ENCODE measurements around the gene TCHP. TPM values are rescaled to one million over a fixed set of nuclear protein-coding genes. Genes with fewer than 3 reads are reported as not detected.
"Not testable (repeated sequence)": the region's sequence is repeated elsewhere in the genome, so short reads cannot be mapped to it uniquely, and the experiment has no call there.

Gene TCHP
- polyA plus RNA-seq, 1 experiment = 9.1 TPM

DNA sequence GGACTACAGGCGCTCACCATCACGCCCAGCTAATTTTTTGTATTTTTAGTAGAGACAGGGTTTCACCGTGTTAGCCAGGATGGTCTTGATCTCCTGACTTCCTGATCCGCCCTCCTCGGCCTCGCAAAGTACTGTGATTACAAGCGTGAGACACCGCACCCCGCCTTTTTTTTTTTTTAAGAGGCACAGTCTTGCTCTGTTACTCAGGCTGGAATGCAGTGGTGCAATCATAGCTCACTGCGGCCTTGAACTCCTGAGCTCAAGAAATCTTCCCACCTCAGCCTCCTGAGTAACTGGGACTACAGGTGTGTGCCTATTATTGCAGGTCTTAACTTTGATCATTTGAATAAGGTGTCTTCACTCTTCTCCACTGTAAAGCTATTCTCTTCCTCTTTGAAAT lies 14.5 kb upstream of the TCHP start:
- Histone ChIP-seq H3K27me3 (ENCODE audit: control insufficient read depth, insufficient read depth, low read length) (no peaks in the 10 kb centered on the region), H3K36me3 (ENCODE audit: control insufficient read depth, insufficient read depth, low read length) (no peaks in the 10 kb centered on the region), H3K4me3 (ENCODE audit: low read depth, low read length) (no peak overlapping the region)
- TF ChIP-seq CTCF (IDR thresholded peaks at IDR 0.05; ENCODE audit: insufficient read depth, low read depth, low read length) = no peak
- ChIA-PET CTCF (interaction anchor here (0.9 kb wide), 1 partner anchor 32 kb away, joined by 3 read pairs; no protein-coding TSS in a partner anchor), POLR2A (interaction anchor here (0.6 to 0.7 kb wide), 2 partner anchors 12 to 16 kb away, joined by 8 to 12 read pairs; no protein-coding TSS in a partner anchor)
- DNase-seq (ENCODE audit: low read depth) = no peak

DNA sequence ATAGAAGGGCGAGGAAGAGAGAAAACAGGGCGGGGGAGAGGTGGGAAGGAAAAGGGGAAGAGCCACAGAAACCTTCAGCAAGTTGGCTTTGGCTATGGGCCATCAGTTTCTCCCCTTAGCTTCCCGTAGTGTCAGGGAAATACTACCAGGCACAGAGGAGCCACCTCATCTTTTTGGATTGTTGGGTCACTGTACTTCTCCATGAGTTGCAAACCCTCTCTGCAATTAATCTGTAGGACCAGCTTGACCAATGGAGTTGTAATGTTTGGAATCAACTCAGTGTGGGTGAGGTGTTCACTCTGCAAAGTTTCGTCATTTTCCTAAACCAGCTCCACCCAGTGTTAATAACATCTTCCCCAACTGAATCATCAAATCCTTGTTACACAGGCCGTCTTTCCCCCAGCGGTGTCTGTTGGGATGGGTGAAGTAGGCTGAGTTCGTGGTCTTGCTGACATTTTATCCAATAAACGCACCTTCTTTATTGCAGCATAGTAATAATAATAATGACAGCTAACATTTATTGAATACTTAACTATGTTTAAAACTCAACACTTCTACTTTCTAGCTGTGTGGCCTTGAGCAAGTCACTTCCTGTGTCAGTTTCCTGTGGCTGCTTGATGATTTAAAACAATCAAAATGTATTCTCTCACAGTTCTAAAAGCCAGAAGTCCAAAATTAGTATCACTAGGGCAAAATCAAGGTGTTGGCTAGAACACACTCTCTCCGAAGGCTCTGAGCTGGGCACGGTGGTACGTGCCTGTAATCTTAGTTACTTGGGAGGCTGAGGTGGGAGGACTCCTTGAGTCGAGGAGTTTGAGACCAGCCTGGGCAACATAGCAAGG lies 11.7 kb upstream of the TCHP start:
- no peaks in the 10 kb centered on the region for H3K27me3 ChIP-seq (ENCODE audit: control insufficient read depth, insufficient read depth, low read length)

GRCh38 chr12:109890620-109891170 lies 9.4 kb upstream of the TCHP start:
- CTCF ChIA-PET = no interaction called here
- TF ChIP-seq CTCF (IDR thresholded peaks at IDR 0.05; ENCODE audit: insufficient read depth, low read depth, low read length) = no peak
- POLR2A ChIA-PET = no interaction called here
- no peaks in the 10 kb centered on the region for H3K36me3 ChIP-seq (ENCODE audit: control insufficient read depth, insufficient read depth, low read length)
- no peaks in the 10 kb centered on the region for H3K27me3 ChIP-seq (ENCODE audit: control insufficient read depth, insufficient read depth, low read length)
- H3K4me3 ChIP-seq (ENCODE audit: low read depth, low read length) = no peak overlapping the region
- no peak for DNase-seq (ENCODE audit: low read depth)

More for the DNA sequence above, 11.7 kb upstream of the TCHP start:
- no peaks in the 10 kb centered on the region for H3K36me3 ChIP-seq (ENCODE audit: control insufficient read depth, insufficient read depth, low read length)
- ChIA-PET CTCF (interaction anchor here (0.9 to 2.3 kb wide), 7 partner anchors 9 to 43 kb away, joined by 3 to 7 read pairs (median 3); no protein-coding TSS in a partner anchor), POLR2A (no interaction called here)
- TF ChIP-seq CTCF (IDR thresholded peaks at IDR 0.05; ENCODE audit: insufficient read depth, low read depth, low read length) = peak; percentile 28; the same call in 1 of the 2 replicates
- peak; percentile 96 for DNase-seq (ENCODE audit: low read depth)
- no peak overlapping the region for H3K4me3 ChIP-seq (ENCODE audit: low read depth, low read length)

DNA sequence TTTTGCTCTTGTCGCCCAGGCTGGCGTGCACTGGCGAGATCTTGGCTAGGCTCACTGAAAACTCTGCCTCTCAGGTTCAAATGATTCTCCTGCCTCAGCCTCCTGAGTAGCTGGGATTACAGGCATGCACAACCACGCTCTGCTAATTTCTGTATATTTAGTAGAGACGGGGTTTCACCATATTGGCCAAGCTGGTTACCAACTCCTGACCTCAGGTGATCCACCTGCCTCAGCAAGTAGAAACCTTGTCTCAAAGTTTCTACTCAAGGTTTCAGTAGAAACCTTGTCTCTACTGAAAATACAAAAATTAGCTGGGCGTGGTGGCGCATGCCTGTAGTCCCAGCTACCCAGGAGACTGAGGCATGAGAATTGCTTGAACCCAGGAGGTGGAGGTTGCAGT lies 8.3 kb upstream of the TCHP start:
- H3K36me3 ChIP-seq (ENCODE audit: control insufficient read depth, insufficient read depth, low read length); DNase-seq (ENCODE audit: low read depth); POLR2A ChIA-PET; H3K4me3 ChIP-seq (ENCODE audit: low read depth, low read length); H3K27me3 ChIP-seq (ENCODE audit: control insufficient read depth, insufficient read depth, low read length): not testable (repeated sequence)
- CTCF ChIA-PET = interaction anchor here (0.9 kb wide), 1 partner anchor 38 kb away, joined by 5 read pairs; no protein-coding TSS in a partner anchor

DNA sequence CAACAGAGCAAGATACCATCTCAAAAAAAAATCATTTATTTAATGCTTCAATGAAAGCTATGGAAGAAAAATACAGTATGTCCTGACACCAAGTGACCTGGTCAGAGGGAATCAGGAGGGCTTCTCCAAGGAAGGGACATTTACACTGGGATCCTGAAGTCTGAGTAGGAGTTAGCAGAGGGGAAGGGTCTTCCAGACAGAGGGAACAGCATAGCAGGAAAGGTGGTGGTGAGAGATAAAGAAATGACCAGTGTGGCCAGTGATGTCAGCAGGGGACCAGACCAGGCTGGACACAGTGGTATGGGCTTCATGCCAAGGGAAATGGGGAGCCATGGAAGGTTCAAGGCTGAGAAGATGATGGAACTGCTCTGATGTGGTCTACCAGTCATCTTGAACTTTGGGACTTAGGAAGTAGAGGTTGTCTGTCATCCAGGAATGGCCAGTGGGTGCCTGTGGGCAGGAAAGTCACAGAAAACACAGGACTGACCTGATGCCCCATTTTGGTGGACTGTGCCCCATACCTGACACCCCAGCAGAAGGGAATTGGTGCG lies 7.8 kb upstream of the TCHP start:
- no peak for DNase-seq (ENCODE audit: low read depth)
- TF ChIP-seq CTCF (IDR thresholded peaks at IDR 0.05; ENCODE audit: insufficient read depth, low read depth, low read length) = no peak
- no peak overlapping the region for H3K4me3 ChIP-seq (ENCODE audit: low read depth, low read length)
- ChIA-PET POLR2A (no interaction called here), CTCF (interaction anchor here (0.9 kb wide), 1 partner anchor 38 kb away, joined by 5 read pairs; no protein-coding TSS in a partner anchor)
- no peaks in the 10 kb centered on the region for H3K27me3 ChIP-seq (ENCODE audit: control insufficient read depth, insufficient read depth, low read length)
- no peaks in the 10 kb centered on the region for H3K36me3 ChIP-seq (ENCODE audit: control insufficient read depth, insufficient read depth, low read length)

Data from BJ (cell line).